ENCODE results near the gene ANKRD23.

The ANKRD23 gene

DNA sequence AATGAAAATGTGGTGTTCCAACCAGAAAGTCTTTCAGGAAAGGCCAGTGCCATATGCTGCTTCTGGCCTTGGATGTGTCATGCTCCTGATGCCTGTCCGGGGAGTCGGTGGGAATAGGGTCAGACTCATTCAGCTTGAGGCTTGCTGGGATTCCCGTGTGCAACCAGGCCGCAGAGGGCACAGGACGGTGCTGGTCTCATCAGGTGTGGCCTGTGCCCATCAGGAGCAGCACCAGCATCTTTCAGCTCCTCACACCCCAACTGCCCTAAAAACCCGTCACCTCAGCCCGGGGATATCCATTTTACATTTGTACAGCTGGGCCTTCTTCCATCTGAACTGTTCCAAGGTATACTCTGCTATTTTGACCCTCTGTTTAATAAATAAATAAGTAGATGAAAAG is 41.1 kb downstream of the ANKRD23 start:
- no peaks in the 10 kb centered on the region for H3K79me2 ChIP-seq (ENCODE audit: insufficient read depth, low read length)
- TF ChIP-seq EZH2 (IDR thresholded peaks at IDR 0.05; ENCODE audit: borderline replicate concordance, low read length): no peak
- TF ChIP-seq, protein P1, sequence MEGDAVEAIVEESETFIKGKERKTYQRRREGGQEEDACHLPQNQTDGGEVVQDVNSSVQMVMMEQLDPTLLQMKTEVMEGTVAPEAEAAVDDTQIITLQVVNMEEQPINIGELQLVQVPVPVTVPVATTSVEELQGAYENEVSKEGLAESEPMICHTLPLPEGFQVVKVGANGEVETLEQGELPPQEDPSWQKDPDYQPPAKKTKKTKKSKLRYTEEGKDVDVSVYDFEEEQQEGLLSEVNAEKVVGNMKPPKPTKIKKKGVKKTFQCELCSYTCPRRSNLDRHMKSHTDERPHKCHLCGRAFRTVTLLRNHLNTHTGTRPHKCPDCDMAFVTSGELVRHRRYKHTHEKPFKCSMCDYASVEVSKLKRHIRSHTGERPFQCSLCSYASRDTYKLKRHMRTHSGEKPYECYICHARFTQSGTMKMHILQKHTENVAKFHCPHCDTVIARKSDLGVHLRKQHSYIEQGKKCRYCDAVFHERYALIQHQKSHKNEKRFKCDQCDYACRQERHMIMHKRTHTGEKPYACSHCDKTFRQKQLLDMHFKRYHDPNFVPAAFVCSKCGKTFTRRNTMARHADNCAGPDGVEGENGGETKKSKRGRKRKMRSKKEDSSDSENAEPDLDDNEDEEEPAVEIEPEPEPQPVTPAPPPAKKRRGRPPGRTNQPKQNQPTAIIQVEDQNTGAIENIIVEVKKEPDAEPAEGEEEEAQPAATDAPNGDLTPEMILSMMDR (IDR thresholded peaks at IDR 0.05; ENCODE audit: low read length): no peak
- H3F3A ChIP-seq (ENCODE audit: insufficient read depth, low read length): no peaks in the 10 kb centered on the region

DNA sequence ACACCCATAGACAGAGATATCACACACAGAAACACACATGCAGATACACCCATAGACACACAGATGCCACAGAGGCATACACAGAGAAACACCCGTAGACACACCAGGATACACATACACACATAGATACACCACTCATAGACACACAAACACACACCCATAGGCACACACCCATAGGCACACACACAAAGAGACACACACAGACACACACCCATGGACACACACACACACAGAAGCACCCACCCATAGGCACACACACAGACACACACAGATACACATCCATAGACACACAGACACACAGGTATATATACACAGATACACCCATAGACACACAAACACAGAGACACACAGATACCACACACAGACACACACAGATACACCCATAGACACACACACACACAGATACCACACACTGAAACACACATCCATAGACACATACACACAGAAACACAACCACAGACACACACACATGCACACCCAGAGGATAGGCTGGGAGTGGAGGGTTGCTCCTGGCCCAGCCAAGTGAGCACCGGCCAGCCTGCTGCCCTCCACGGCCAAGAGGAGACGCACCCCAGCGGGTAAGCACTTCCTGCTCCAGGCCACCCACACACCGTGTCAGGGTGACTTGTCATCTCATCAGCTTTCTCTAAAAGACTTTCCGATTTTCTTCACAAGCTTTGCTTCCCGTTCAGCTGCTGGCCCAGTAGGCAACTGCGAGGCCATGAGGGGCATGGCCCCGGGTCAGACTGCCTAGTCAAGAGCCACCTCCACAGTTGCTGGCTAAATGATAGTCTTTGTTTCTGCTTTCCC is 41.8 kb downstream of the ANKRD23 start:
- no peaks in the 10 kb centered on the region; the same call in 1 of the 2 replicates for H3K27me3 ChIP-seq (ENCODE audit: insufficient read depth, low read length)
- no peak overlapping the region for H3K27ac ChIP-seq (ENCODE audit: low read depth, low read length, poor library complexity, severe bottlenecking)
- TF ChIP-seq, protein P1 (IDR thresholded peaks at IDR 0.05; ENCODE audit: low read length): no peak
- TF ChIP-seq EZH2 (IDR thresholded peaks at IDR 0.05; ENCODE audit: borderline replicate concordance, low read length): no peak
- H4K20me1 ChIP-seq (ENCODE audit: insufficient read depth, low read length): no peaks in the 10 kb centered on the region
- H3K79me2 ChIP-seq (ENCODE audit: insufficient read depth, low read length): no peaks in the 10 kb centered on the region
- H3K9me3 ChIP-seq (ENCODE audit: low read length): no peaks in the 10 kb centered on the region
- no peaks in the 10 kb centered on the region for H3K9me2 ChIP-seq (ENCODE audit: low read depth, low read length)
- no peak overlapping the region for H3K4me2 ChIP-seq (ENCODE audit: low read length)
- H3K36me3 ChIP-seq (ENCODE audit: insufficient read depth, low read length): no peaks in the 10 kb centered on the region; the same call in 1 of the 2 replicates
- no peak overlapping the region for H2AFZ ChIP-seq (ENCODE audit: low read length)
- H3K9ac ChIP-seq (ENCODE audit: low read length): no peak overlapping the region
- no peaks in the 10 kb centered on the region for H3F3A ChIP-seq (ENCODE audit: insufficient read depth, low read length)
- H3K4me3 ChIP-seq (ENCODE audit: low read depth, low read length, poor library complexity, severe bottlenecking): no peak overlapping the region
- H3K4me1 ChIP-seq (ENCODE audit: insufficient read depth, low read length, severe bottlenecking): peaks cover 11% of the 10 kb centered on the region

More for the DNA sequence above, 41.1 kb downstream of the ANKRD23 start:
- no peak overlapping the region for H3K4me3 ChIP-seq (ENCODE audit: low read depth, low read length, poor library complexity, severe bottlenecking)
- no peaks in the 10 kb centered on the region; the same call in 1 of the 2 replicates for H3K36me3 ChIP-seq (ENCODE audit: insufficient read depth, low read length)
- H3K9me2 ChIP-seq (ENCODE audit: low read depth, low read length): no peaks in the 10 kb centered on the region
- H3K9ac ChIP-seq (ENCODE audit: low read length): no peak overlapping the region
- H2AFZ ChIP-seq (ENCODE audit: low read length): no peak overlapping the region
- H3K4me1 ChIP-seq (ENCODE audit: insufficient read depth, low read length, severe bottlenecking): peaks cover 12% of the 10 kb centered on the region
- H3K27me3 ChIP-seq (ENCODE audit: insufficient read depth, low read length): no peaks in the 10 kb centered on the region; the same call in 1 of the 2 replicates
- no peaks in the 10 kb centered on the region for H4K20me1 ChIP-seq (ENCODE audit: insufficient read depth, low read length)
- no peaks in the 10 kb centered on the region for H3K9me3 ChIP-seq (ENCODE audit: low read length)
- H3K27ac ChIP-seq (ENCODE audit: low read depth, low read length, poor library complexity, severe bottlenecking): no peak overlapping the region
- no peak overlapping the region for H3K4me2 ChIP-seq (ENCODE audit: low read length)

DNA sequence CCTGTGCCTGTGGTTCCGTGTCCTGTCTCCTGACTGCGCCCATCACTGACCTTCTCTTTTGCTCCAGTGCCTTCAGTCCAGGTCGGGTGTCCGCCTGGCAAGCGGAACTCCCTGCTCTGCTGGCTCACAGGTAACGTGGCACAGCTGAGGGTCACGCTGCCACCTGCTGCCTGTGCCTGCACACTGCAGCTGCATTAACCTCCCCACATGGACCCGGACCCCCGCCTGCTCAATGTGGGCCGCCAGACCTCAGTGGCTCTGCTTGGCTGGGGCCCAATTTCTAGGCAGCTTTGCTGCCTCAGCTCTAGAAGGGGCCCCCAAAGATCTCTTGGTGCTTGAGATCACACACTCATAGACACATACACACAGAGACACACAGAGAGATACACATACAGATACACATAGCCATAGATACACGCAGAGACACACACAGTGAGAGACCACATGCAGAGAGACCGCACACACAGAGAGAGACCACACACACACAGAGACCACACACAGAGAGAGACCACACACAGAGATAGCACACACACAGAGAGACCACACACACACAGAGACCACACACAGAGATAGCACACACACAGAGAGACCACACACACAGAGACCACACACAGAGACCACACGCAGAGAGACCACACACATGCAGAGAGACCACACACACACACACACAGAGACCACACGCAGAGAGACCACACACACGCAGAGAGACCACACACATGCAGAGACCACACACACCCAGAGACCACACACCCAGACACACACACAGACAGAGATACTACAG is 42.6 kb downstream of the ANKRD23 start:
- peaks cover 3% of the 10 kb centered on the region for H3K4me1 ChIP-seq (ENCODE audit: insufficient read depth, low read length, severe bottlenecking)
- H3K36me3 ChIP-seq (ENCODE audit: insufficient read depth, low read length): no peaks in the 10 kb centered on the region; the same call in 1 of the 2 replicates
- no peaks in the 10 kb centered on the region for H3K9me2 ChIP-seq (ENCODE audit: low read depth, low read length)
- H3K27ac ChIP-seq (ENCODE audit: low read depth, low read length, poor library complexity, severe bottlenecking): no peak overlapping the region
- H3K4me2 ChIP-seq (ENCODE audit: low read length): peak overlapping the region; percentile 30; the same call in 1 of the 2 replicates
- no peaks in the 10 kb centered on the region for H4K20me1 ChIP-seq (ENCODE audit: insufficient read depth, low read length)
- no peaks in the 10 kb centered on the region for H3F3A ChIP-seq (ENCODE audit: insufficient read depth, low read length)
- H2AFZ ChIP-seq (ENCODE audit: low read length): no peak overlapping the region
- H3K9me3 ChIP-seq (ENCODE audit: low read length): no peaks in the 10 kb centered on the region
- H3K9ac ChIP-seq (ENCODE audit: low read length): no peak overlapping the region
- H3K4me3 ChIP-seq (ENCODE audit: low read depth, low read length, poor library complexity, severe bottlenecking): no peak overlapping the region
- no peak for TF ChIP-seq EZH2 (IDR thresholded peaks at IDR 0.05; ENCODE audit: borderline replicate concordance, low read length)
- TF ChIP-seq, protein P1 (IDR thresholded peaks at IDR 0.05; ENCODE audit: low read length): peak; percentile 92
- no peaks in the 10 kb centered on the region for H3K79me2 ChIP-seq (ENCODE audit: insufficient read depth, low read length)
- no peaks in the 10 kb centered on the region for H3K27me3 ChIP-seq (ENCODE audit: insufficient read depth, low read length)

All from OCI-LY1 (cell line).